ENCODE data around the gene VMP1.
A peak's percentile ranks its signal among the peaks of the same experiment; 100 is the strongest.
"Not testable (repeated sequence)": the region's sequence is repeated elsewhere in the genome, so short reads cannot be mapped to it uniquely, and the experiment has no call there.

Gene VMP1

DNA sequence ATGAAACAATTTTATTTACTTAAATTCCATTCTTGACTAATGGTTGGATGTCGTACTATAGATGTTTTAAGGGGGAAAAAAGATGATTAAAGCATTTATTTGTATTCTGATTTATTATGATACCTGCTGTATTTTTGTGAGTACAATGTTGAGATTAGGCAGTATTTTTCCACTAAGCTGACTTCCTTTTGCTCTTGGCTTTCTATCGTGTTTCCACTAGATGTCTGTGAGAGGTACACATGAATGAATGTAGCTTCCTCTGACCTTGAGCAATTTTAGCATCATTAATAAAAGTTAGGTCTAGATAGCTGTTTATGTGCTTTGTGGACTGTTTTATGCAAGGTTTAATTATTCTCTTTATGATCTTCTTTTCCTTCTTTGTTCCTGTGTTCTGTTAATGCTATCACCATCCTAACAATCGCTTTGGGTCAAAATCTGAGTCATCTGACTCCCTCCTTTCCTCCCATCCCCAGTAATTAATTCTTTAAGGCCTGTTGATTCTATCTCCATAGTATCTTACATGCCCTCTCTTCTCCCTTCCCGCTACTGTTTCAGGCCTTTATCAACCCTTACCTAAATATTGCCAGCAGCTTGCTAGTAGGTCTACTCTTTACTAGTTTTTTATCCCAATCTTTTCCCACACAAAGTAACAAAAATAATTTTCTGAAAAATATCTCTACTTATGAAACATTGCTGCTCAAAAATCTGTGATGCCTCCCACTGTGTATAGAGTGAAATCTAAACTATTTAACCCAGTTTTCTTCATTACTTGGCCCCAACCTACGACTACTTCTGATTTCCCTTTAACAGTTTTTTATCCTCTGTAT, 76.0 kb downstream of the VMP1 start:
- peak; percentile 76 for DNase-seq

DNA sequence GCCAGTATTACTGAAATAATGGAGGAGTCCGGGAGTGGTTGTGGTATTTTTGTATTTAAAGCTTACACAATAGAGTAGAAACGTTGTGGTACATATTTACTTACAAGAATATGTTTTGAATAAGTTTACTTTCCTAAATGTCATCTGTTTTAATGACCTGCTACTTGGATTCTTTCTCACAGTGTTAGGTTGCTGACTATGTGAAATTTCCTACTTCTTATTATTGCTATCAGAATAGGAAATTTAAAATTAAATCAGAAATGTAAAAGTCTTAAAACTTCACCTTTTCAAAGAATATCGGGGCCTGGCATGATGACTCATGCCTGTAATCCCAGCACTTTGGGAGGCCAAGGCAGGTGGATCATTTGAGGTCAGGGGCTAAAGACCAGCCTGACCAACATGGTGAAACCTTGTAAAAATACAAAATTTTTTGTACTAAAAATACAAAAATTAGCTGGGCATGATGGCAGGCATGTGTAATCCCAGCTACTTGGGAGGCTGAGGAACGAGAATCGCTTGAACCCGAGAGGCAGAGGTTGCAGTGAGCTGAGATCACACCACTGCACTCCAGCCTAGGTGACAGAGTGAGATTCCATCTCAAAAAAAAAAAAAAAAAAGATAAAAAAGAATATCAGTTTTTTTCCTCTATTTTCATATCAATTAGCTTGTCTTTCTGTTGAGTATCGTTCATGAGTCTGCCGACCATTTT, 77.8 kb downstream of the VMP1 start:
- DNase-seq, result no peak

DNA sequence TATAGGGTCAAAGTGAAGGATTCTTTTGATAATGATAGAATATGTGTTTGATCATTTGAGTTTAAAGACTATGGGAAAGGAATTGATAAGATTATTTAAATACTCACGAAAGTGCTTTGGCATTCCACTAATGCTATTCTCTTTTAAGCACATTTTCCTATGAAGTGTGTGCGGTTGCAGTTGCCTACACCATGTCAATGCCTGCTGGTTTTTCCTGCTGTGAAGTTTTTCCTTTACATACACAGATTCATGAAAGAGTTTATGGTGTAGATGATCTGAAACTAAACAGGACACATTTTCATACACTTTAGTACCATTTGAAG, 78.7 kb downstream of the VMP1 start:
- no peak for DNase-seq

DNA sequence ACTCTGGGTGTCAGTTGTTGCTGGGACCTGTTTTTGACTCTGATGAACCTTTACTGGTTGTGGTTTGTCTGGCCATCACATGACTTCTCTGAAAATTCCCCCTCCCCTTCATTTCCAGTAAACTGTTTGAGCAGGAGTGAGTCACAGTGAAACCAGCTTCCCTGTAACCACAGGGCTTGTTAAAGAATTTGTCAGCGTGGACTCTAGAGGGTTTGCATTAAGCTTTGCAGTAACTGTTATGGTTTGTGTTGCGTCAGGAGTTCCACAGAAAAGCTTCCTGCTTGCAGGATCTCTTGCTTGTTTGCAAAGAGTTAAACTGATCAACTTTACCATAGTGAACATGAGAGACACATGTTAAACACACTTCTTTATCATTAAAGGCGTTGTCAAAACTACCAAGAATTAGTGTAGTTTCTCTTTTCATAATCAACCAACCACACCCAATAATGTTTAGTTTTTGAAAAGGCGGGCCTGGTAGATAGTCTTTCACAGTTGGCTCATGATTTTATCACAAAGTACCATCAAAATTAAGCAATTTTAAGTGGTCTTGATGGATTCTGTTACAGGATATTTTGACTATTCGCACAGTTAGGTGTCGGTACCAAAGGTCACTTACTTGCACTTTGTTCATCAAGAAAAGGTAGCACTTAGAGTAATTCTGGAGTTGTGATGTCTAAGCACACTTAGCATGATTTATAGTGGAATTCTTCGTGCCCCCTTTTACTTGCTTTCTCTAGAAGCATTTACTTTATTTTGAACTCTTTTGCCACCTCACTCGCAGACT, 79.3 kb downstream of the VMP1 start:
- peak; percentile 100 for DNase-seq

DNA sequence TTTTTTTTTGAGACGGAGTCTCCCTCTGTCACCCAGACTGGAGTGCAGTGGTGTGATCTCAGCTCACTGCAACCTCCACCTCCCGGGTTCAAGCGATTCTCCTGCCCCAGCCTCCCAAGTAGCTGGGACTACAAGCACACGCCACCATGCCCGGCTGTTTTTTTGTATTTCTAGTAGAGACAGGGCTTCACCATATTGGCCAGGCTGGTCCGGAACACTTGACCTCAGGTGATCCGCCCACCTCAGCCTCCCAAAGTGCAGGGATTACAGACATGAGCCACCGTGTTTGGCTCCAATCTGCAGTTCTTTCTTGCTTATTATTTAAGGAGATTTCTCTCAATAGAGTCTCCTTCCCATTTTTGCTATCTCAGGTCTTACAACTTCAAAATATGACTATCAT, 82.4 kb downstream of the VMP1 start:
- DNase-seq, result not testable (repeated sequence)

DNA sequence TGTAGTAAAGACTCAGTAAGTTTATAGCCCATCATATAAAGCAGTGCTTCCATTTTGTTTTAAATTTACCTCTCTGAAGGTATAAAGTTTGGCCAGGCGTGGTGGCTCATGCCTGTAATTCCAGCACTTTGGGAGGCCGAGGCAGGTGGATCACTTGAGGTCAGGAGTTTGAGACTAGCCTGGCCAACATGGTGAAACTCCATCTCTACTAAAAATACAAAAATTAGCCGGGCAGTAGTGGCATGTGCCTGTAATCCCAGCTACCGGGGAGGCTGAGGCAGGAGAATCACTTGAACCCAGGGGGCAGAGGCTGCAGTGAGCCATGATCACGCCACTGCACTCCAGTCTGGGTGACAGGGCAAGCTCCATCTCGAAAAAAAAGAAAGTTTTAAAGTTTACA, 83.0 kb downstream of the VMP1 start:
- not testable (repeated sequence) for DNase-seq

DNA sequence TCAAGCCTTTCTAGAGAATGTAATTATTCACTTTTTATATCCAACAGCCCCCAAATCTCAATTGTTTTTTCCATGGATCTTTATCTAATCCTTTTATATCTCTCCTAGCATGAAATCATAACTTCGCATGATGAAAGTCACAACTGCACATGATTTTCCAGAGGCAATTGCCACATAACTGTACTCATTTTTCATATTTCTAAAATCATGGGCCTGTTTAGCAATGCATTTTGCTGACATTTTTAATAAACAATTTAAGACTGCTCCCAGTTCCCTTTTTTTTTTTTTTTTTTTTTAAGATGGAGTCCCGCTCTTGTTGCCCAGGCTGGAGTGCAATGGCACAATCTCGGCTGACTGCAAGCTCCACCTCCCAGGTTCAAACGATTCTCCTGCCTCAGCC, 83.5 kb downstream of the VMP1 start:
- no peak for DNase-seq

DNA sequence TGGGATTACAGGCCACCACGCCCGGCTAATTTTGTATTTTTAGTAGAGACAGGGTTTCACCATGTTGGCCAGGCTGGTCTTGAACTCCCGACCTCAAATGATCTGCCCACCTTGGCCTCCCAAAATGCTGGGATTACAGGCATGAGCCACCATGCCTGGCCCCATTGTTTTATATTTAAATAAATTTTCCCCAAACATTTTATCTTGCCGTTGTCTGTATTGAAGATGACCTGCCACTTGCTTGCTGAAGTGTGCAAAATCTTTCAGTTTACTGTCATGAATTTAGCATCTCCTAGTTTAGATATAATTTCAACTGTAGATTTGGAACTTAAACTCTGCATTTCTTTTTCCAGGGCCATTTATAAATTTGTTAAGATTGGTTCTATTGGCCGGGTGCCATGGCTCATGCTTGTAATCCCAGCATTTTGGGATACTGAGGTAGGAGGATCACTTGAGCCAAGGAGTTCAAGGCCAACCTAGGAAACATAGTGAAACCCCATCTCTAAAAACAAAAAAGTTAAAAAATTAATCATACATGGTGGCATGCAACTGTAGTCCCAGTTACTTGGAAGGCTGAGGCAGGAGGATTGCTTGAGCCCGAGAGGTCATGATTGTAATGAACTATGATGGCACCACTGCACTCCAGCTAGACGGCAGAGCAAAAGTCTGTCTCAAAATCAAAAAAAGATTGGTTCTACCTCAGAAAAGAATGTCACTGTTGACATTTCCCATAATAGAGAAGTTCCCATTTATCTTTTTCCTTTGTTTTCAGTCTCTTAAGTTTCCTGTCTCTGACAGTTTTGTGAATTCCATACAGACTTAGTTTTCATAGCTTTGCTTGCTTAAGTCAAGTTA, 84.4 kb downstream of the VMP1 start:
- DNase-seq, result peak; percentile 90

DNA sequence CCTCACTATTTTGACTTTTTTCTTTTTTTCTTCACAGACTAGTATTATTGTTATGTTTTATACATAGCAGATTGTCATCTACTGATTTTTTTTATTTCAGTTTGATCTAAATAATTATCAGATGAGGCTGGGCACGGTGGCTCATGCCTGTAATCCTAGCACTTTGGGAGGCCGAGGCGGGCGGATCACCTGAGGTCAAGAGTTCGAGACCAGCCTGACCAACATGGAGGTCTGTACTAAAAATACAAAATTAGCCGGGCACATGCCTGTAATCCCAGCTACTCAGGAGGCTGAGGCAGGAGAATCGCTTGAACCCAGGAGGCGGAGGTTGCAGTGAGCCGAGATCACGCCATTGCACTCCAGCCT, 85.0 kb downstream of the VMP1 start:
- DNase-seq, result not testable (repeated sequence)

DNA sequence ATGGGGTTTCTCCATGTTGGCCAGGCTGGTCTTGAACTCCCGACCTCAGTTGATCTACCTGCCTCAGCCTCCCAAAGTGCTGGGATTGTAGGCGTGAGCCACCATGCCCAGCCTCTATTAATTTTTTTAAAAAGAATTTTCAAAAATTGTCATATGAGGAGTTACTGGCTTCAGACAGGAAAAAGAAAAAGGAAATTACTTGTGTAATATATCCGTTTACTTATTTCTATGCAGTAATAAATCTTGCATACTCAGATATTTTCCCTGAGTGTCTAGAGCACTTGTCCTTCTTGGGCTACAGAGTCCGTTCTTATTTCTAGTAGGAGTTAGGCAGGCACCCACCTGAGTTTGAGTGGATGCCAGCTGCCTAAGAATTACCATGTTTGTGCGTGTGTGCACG, 85.8 kb downstream of the VMP1 start:
- DNase-seq, result no peak

DNA sequence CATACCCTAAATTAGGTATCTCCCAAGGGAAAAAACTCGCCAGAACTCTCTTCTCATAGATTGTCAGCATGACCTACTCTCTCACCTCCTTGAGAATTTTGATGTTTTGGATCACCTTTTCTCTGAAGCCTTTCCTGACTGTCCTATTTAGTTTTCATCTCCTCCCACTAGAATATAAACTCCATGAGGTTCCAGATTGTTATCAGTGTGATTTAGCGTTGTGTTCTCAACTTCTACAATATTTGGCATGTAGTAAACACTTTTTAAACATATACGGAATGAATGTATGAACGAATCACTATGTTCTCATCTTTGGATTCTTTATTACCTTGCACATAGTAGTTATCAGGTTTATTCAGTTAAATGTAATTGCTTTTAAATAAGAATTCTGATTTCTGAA, 88.7 kb downstream of the VMP1 start:
- DNase-seq, result no peak

DNA sequence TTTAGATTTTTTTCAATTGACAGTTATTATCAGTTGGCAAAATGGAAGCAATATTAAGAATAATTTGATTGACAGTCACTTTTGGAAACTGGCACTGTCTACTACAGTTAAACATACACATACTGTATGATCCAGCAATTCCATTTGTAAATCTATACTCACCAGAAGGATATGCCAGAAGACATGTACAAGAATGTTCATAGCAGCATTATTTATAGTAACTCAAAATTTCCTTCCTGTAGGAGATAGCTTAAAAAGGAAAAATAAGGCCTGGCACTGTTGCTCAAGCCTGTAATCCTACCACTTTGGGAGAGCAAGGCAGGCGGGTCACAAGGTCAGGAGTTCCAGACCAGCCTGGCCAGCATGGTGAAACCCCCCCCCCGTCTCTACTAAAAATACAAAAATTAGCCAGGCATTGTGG, 89.3 kb downstream of the VMP1 start:
- DNase-seq, result peak; percentile 64

DNA sequence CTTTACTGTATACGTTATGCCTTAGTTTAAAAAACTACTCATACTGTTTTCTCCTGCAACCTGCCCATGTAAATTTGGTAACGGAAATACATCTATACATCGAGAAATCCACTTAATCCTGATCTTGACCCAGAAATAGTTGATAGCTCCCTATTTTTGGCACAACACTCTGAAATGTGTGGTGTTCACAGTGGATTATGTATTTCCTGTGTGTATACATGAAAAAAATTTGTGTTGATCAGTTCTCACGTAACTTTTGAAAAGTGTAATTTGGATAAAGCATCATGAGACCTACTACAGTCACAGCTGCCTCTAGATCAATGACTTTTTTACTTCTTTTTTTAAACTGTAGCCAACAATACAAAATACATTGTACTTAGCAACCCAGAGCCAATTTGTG, 90.7 kb downstream of the VMP1 start:
- no peak for DNase-seq

DNA sequence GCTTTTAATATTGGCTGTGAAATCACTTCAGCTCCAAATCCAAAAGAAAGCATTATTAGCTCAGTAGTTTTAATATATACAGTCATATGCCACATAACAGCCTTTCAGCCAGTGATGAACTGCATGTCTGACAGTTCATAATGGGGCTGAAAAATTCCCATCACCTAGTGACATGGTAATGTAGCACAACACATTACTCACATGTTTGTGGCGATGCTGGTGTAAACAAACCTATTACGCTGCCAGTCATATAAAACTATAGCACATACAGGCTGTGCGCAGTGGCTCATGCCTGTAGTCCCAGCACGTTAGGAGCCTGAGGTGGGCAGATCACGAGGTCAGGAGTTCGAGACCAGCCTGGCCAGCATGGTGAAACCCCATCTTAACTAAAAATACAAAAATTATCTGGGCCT, 93.1 kb downstream of the VMP1 start:
- DNase-seq, result peak; percentile 40

DNA sequence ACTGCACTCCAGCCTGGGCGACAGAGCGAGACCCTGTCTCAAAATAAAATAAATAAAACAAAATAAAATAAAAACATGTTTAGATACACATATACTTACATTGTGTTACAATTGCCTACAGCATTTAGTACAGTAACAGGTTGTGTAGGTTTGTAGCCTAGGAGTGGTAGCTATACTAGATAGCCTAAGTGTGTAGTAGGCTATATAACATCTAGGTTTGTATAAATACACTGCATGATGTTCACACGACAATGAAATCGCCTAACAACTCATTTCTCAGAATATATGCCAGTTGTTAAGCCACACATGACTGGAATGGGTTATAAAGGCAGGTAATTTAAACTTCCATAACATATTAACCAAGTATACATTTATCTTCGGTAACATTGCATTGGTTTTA, 94.7 kb downstream of the VMP1 start:
- DNase-seq, result no peak

DNA sequence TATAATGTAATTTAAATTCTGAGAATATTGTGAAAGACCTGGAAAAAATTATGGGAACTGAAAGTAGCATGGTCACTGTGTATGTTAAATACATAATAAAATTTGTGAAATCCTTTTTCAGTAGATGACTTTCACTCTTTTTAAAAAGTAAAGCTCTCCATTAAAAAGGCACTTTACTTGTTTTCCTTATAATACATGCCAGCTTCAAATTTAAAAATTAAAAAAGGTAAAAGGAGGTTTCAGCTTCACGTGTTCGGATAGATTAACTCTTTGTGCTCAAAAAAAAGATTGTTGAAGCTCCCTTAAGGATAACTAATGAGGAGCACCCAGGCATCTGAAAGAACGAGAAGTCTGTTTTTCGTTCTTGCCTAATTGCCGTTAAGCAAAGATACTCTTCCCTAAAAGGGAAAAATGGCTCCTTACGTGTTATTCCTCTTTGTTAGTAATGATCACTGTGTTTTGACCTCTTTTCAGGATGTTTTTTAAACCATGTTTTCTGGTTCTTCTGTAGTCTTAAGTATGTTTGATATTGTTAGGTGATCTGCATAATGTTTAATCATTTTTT, 97.5 kb downstream of the VMP1 start:
- DNase-seq, result peak; percentile 43

DNA sequence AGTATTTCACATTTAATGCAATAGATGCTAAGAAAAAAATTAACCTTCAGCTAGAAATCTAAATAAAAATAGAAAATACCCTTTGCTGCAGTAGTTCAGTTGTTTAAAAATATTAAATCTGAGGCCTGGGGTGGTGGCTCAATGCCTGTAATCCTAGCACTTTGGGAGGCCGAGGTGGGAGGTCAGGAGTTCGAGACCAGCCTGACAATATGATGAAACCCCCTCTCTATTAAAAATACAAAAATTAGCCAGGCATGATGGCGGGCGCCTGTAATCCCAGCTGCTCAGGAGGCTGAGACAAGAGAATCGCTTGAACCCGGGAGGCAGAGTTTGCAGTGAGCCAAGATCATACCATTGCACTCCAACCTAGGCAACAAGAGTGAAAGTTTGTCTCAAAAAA, 98.9 kb downstream of the VMP1 start:
- DNase-seq, result not testable (repeated sequence)

DNA sequence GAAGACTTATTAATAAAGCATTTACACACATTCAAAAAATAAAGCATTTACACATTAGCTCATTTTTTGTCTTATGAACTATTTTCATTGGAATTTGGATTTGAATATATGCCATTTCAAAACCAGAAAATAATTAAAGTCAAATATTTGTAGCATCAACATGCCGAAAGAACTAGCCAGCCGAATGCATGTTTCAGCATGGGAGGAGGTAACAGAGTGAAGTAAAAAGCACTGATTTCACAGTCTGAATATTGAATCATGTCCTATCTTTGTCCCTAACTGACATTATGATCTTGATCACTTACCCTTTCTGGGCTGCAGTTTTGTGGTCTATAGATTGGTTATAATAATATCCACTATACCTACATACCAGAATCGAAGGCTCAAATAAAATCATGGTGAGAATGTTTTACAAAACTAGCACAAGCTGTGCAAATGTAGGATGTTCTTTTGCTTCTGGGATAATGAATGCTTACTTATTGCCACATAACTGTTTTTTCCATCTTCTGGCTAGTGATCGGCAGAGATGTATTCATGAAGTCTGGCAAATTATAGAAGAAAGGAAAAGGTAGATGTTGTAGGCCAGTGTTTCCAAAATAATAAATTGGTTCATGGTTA, 100.5 kb downstream of the VMP1 start:
- DNase-seq, result peak; percentile 79

DNA sequence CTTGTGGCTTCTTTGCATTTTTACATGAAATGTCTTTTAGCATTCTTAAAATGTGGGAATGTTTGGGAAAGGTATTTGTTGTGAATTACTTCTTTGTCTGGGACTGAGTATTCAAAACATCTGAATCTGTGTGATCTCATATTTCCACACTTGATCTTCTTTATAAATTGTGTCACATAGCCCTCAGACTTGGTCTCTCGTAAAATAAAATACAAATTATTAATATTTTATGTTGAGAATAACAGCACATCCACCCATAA, 103.4 kb downstream of the VMP1 start:
- DNase-seq, result peak; percentile 70

DNA sequence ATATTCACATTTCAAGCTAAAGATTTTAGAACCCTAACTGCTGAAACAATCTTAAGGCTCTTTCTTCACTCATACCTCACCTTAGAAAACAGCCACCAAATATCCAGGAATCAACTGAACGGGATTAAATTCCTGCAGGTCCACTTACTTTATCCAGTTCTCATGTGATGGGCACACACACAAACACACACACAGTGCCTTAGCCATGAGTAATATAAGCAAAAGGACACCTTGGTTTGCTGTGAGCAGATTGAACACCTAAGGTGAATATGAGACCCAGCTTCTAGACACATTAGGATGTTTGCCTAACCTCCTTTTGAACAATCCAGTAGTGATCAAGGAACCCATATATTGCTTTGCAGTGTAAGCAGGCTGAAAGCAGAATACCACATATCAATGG, 103.8 kb downstream of the VMP1 start:
- DNase-seq, result no peak

DNA sequence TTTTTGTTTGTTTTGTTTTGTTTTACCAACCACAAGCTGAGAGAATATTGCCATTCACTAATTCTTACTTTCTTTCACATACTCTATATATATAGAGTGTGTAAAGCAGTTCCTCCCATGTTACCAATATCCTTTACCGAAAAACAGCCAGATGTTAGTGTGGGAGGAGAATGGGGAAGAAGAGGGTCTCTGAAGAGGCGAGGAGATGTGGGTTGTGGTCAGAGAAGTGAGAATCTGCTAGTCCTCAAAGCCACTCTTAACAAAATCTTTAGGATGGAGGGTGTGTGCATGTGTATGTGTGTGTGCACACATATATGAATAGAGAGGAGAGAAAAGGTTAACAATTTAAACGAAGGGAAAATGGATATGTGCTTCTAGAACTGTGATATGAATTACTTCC, 104.7 kb downstream of the VMP1 start:
- DNase-seq, result no peak

DNA sequence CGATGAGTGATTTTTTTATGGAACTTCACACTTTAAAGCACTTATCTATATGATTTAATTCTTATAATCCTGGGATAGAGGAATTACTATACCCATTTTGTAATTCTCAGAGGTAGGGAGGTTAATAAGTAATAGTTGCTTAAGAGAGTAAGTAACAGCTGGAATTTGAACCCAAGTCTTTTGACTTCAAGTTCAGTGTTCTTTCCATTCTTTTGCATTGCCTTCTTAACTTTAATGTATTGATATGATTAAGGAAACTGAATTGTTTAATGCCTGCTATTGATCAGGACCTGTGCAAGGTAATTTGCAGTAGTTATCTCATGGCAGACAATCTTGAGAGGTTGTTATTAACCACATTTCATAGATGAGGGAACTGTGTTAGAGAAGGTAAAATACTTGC, 106.8 kb downstream of the VMP1 start:
- DNase-seq, result no peak

All from fibroblast of skin of right biceps (primary cell).